Nasal cavity respiratory epithelium epithelial cell of viscerocranial mucosa (primary cell): Measurements from ENCODE around the gene EIF2A. TPM values are rescaled to one million over a fixed set of nuclear protein-coding genes. Genes with fewer than 3 reads are reported as not detected.

Source experiments
- total RNA-seq: library from RNA; depleted of rRNA; stranded (reverse); fragments of >200 nt; gene quantifications from 2 replicates; pipeline ENCODE4 v1.2.3, GENCODE V29; 2014

Gene EIF2A
- 164 and 259 TPM in 2 replicates for total RNA-seq

GRCh38 chr3:150546226-150547044, at the start of gene EIF2A, which contains the start of gene SERP1:
TSS of gene EIF2A (plus strand) at chr3:150546787. CDS start at chr3:150546803, 16 bp downstream.
TSS of gene SERP1 (minus strand) at chr3:150546496. CDS start at chr3:150546135, 361 bp downstream.

DNA sequence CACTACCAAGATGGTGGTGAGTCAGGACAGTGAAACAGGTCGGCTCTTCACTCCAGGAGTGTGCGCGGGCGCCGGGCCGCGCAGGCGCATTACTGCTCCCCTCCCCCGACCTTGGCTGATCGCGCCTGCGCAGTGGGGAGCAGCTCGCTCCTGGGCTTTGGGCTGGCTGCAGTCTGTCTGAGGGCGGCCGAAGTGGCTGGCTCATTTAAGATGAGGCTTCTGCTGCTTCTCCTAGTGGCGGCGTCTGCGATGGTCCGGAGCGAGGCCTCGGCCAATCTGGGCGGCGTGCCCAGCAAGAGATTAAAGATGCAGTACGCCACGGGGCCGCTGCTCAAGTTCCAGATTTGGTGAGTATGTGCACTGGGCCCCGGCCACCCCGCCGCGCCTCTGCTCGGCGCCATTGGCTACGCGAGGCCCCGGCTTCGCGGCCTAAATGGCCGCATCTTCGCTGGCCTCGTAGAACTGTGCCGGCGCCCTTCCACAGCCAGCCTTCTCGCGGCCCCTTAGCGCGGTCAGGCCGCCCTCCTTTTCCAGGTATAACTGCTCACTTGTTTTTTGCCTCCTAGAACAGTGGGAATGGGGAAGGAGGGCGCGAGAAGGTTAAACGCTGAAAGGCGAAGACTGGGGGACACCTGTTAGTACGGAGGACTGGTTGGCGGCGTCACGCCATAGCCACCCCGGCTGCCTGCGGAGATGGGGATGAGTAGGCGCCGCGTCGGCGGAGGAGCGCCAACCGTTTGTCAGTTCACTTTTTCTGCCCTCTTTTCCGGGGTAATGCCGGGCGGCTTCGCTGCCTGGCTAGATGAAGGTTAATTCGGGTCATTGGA, 56.8 kb downstream of the EIF2A start, which contains the start of gene SELENOT:
Gene SELENOT, plus strand, starts transcription at position 169 of the 827 bp plus-strand sequence. Its CDS starts 42 bp downstream, at position 211.

Other genes with a start within 250 kb of the EIF2A start
- 13.0 and 32.8 TPM in 2 replicates for gene TSC22D2, start 138.5 kb upstream of the EIF2A start, total RNA-seq
- 173 and 272 TPM in 2 replicates for gene SERP1, start 291 bp upstream of the EIF2A start, total RNA-seq
- 120 and 162 TPM in 2 replicates for gene SELENOT, start 56.5 kb downstream of the EIF2A start, total RNA-seq
- gene ERICH6, start 157.1 kb downstream of the EIF2A start, total RNA-seq: not detected in 2 replicates
- gene SIAH2, start 216.4 kb downstream of the EIF2A start, total RNA-seq: 60.5 and 109 TPM in 2 replicates